B cell (primary cell): Measurements from ENCODE around the gene CGB8. TPM values are rescaled to one million over a fixed set of nuclear protein-coding genes. Genes with fewer than 3 reads are reported as not detected.
"Not testable (repeated sequence)": the region's sequence is repeated elsewhere in the genome, so short reads cannot be mapped to it uniquely, and the experiment has no call there.

Experiments used
- ATAC-seq: fragments of 200-7000 bp; cut with Tn5 transposase; one replicate; pipeline ENCODE4 v1.10.0; 2021; ENCODE audit warnings: low read depth, mild to moderate bottlenecking, moderate number of reproducible peaks, moderate library complexity
- CTCF ChIA-PET: fragments of 350-600 bp; sonication (Branson Sonifier 250); formaldehyde crosslinking; loops from one replicate; lab custom pipeline; 2021; ENCODE audit warnings: antibody characterized with exemption, inconsistent platforms; lab: Charles Lee
- POLR2A ChIA-PET: fragments of 350-600 bp; sonication (Branson Sonifier 250); formaldehyde crosslinking; loops from one replicate; lab custom pipeline; 2021; ENCODE audit warnings: antibody characterized with exemption; lab: Charles Lee
- DNase-seq: peaks from one replicate; pipeline ENCODE4 v3.0.0; 2013
- H2AFZ ChIP-seq: 2 replicates; pipeline ENCODE4 v1.6.1; 2012; ENCODE audit warnings: mild to moderate bottlenecking, low read depth, low read length; ENCODE audit not compliant: insufficient read depth, poor library complexity, severe bottlenecking
- H3K27ac ChIP-seq, 2 donors: 1 replicate in 1 of 2; 2 replicates in 1 of 2; pipeline ENCODE4 v1.5.1; 2012 to 2013; ENCODE audit warnings: low read length in 2 of 2, mild to moderate bottlenecking in 2 of 2, moderate library complexity in 1 of 2
- H3K27me3 ChIP-seq, 4 experiments: fragments of 200-600 bp in 1 of 4; sonication (generic) in 1 of 4; replicated peaks in 1 of 4; 1 replicate in 2 of 4; 2 replicates in 2 of 4; pipeline versions ENCODE4 v1.6.1 to v1.7.0; 2013 to 2016; ENCODE audit warnings: low read length in 3 of 4, mild to moderate bottlenecking in 2 of 4, mixed read lengths in 1 of 4, moderate library complexity in 1 of 4; ENCODE audit not compliant: insufficient read depth in 4 of 4, control insufficient read depth in 3 of 4; ENCODE audit errors: control extremely low read depth in 1 of 4
- H3K36me3 ChIP-seq, 2 experiments: replicated peaks in 1 of 2; 1 replicate in 1 of 2; 2 replicates in 1 of 2; pipeline versions ENCODE4 v1.6.1 to v1.7.1; 2013; ENCODE audit warnings: low read length in 1 of 2; ENCODE audit not compliant: insufficient read depth in 2 of 2, control insufficient read depth in 1 of 2; ENCODE audit errors: control extremely low read depth in 1 of 2, extremely low read depth in 1 of 2
- H3K4me1 ChIP-seq, 2 donors: fragments of 200-600 bp in 1 of 2; sonication (generic) in 1 of 2; 1 replicate in 1 of 2; 2 replicates in 1 of 2; pipeline versions ENCODE4 v1.5.1 to v1.6.1; 2013 to 2017; ENCODE audit warnings: low read length in 2 of 2; ENCODE audit not compliant: control insufficient read depth in 2 of 2, insufficient read depth in 2 of 2
- H3K4me2 ChIP-seq: replicated peaks from 2 replicates; pipeline ENCODE3; 2012; ENCODE audit warnings: mild to moderate bottlenecking, low read depth, low read length; ENCODE audit not compliant: poor library complexity, severe bottlenecking
- H3K4me3 ChIP-seq, 5 experiments: fragments of 200-600 bp in 1 of 5; sonication (generic) in 1 of 5; 1 replicate in 3 of 5; 2 replicates in 2 of 5; pipeline versions ENCODE4 v1.5.1 to v1.7.0; 2011 to 2016; ENCODE audit warnings: low read length in 4 of 5, mild to moderate bottlenecking in 4 of 5, low read depth in 2 of 5, control low read depth in 1 of 5, moderate library complexity in 1 of 5; ENCODE audit not compliant: insufficient read depth in 1 of 5; ENCODE audit errors: control extremely low read depth in 1 of 5, extremely low read depth in 1 of 5
- H3K79me2 ChIP-seq: fragments of 200-600 bp; sonication (generic); one replicate; pipeline ENCODE4 v1.6.0; 2016; ENCODE audit warnings: low read length; ENCODE audit not compliant: control insufficient read depth, insufficient read depth
- H3K9ac ChIP-seq: fragments of 200-600 bp; sonication (generic); 2 replicates; pipeline ENCODE4 v1.6.1; 2017; ENCODE audit warnings: mild to moderate bottlenecking, low read length, moderate library complexity
- H3K9me3 ChIP-seq, 3 donors: one replicate each; pipeline versions ENCODE4 v1.6.1 to v1.7.1; 2013; ENCODE audit warnings: low read length in 2 of 3; ENCODE audit not compliant: control insufficient read depth in 2 of 3, insufficient read depth in 1 of 3; ENCODE audit errors: control extremely low read depth in 1 of 3
- H4K20me1 ChIP-seq: 2 replicates; pipeline ENCODE4 v1.6.0; 2012; ENCODE audit warnings: mild to moderate bottlenecking, low read length; ENCODE audit not compliant: insufficient read depth, control insufficient read depth, poor library complexity, severe bottlenecking
- H3K27ac Mint-ChIP-seq: one replicate; pipeline ENCODE4 v1.8.0; 2021; ENCODE audit warnings: mixed read lengths
- H3K27me3 Mint-ChIP-seq: one replicate; pipeline ENCODE4 v1.8.0; 2021; ENCODE audit warnings: mixed read lengths
- H3K4me1 Mint-ChIP-seq: one replicate; pipeline ENCODE4 v1.8.0; 2021; ENCODE audit warnings: mixed read lengths
- H3K4me3 Mint-ChIP-seq: one replicate; pipeline ENCODE4 v1.8.0; 2021; ENCODE audit warnings: mixed read lengths
- H3K9me3 Mint-ChIP-seq: one replicate; pipeline ENCODE4 v1.8.0; 2022; ENCODE audit warnings: mixed read lengths; ENCODE audit not compliant: insufficient read depth
- EZH2 ChIP-seq: IDR thresholded peaks from 2 replicates; pipeline ENCODE4 v1.6.1; 2012; ENCODE audit warnings: borderline replicate concordance, low read depth, mild to moderate bottlenecking, moderate library complexity, low read length; ENCODE audit not compliant: insufficient read depth, poor library complexity, severe bottlenecking
- WGBS: methylation state at CpG from one replicate; pipeline ENCODE4 v1.1.5; 2013; ENCODE audit warnings: missing lambda C conversion rate; ENCODE audit not compliant: insufficient coverage; 5-methylcytosine and 5-hydroxymethylcytosine counted together
- intact Hi-C: fragments of 100-400 bp; cut with micrococcal nuclease; formaldehyde crosslinking; loops from one replicate; pipeline ENCODE4 v1.10.0; 2022
- polyA plus RNA-seq: library from polyadenylated mRNA; depleted of rRNA; stranded (reverse); fragments of >200 nt; gene quantifications from 2 replicates; pipeline ENCODE4 v1.2.3, GENCODE V29; 2012
- total RNA-seq, 2 donors: library from RNA; stranded (reverse); fragments of 120-200 nt in 1 of 2; gene quantifications; 1 replicate in 1 of 2; 2 replicates in 1 of 2; pipeline versions ENCODE4 v1.2.3 to v1.2.4, GENCODE V29; 2013 to 2022
- TF ChIP-seq, protein P1 (sequence below): fragments of 200-600 bp; IDR thresholded peaks from one replicate; pipeline ENCODE4 v1.8.0; 2022; ENCODE audit warnings: antibody characterized with exemption, mild to moderate bottlenecking

Gene CGB8
- total and polyA plus RNA-seq, 2 donors (not counting 1 experiment from before 2014, with no cell fraction given), result not detected

DNA sequence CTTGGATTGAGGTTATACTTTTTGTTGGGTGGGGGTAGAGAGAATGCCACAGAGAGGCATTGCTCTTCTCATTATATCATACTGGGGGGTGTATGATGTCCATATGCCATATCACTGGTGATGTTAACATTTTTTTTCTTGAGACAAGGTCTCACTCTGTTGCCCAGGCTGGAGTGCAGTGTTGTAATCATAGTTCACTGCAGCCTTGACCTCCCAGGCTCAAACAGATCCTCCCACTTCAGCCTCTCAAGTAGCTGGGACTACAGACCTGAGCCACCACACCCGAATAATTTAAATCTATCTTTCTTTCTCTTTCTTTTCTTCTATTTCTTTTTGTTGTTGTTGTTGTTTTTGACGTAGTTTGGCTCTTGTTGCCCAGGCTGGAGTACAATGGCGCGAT lies 31.5 kb upstream of the CGB8 start:
- DNase-seq, result no peak
- no peak overlapping the region for H3K4me2 ChIP-seq
- ChIA-PET CTCF (no interaction called here), POLR2A (no interaction called here)
- intact Hi-C loops, result loop anchor here (10.0 kb wide), 1 partner anchor 296 kb away; no protein-coding TSS in a partner anchor
- H3K9ac ChIP-seq, result no peak overlapping the region
- no peaks in the 10 kb centered on the region for H3K36me3 ChIP-seq
- Mint-ChIP-seq H3K9me3 (no peaks in the 10 kb centered on the region), H3K4me1 (peaks cover 10% of the 10 kb centered on the region), H3K4me3 (no peak overlapping the region), H3K27ac (no peak overlapping the region), H3K27me3 (peaks cover 11% of the 10 kb centered on the region)
- H3K27ac ChIP-seq, result no peak overlapping the region
- TF ChIP-seq, protein P1, sequence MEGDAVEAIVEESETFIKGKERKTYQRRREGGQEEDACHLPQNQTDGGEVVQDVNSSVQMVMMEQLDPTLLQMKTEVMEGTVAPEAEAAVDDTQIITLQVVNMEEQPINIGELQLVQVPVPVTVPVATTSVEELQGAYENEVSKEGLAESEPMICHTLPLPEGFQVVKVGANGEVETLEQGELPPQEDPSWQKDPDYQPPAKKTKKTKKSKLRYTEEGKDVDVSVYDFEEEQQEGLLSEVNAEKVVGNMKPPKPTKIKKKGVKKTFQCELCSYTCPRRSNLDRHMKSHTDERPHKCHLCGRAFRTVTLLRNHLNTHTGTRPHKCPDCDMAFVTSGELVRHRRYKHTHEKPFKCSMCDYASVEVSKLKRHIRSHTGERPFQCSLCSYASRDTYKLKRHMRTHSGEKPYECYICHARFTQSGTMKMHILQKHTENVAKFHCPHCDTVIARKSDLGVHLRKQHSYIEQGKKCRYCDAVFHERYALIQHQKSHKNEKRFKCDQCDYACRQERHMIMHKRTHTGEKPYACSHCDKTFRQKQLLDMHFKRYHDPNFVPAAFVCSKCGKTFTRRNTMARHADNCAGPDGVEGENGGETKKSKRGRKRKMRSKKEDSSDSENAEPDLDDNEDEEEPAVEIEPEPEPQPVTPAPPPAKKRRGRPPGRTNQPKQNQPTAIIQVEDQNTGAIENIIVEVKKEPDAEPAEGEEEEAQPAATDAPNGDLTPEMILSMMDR, result no peak
- no peak for TF ChIP-seq EZH2
- no CpG with 5 or more reads among the region's 4 CpGs for WGBS
- peaks cover 4 to 8% of the 10 kb centered on the region in 2 donors for H3K4me1 ChIP-seq
- H2AFZ ChIP-seq, result no peak overlapping the region
- peaks cover 0 to 4% (median 0%) of the 10 kb centered on the region in 3 donors for H3K9me3 ChIP-seq
- peaks cover under 1% of the 10 kb centered on the region for H3K79me2 ChIP-seq
- no peak overlapping the region for H3K4me3 ChIP-seq
- H4K20me1 ChIP-seq, result peaks cover 1% of the 10 kb centered on the region
- ATAC-seq, result no peak
- H3K27me3 ChIP-seq, result peaks cover 0 to 8% (median 0%) of the 10 kb centered on the region in 4 experiments

GRCh38 chr19:49074869-49075268 lies 26.0 kb upstream of the CGB8 start:
- peak; percentile 47 for DNase-seq
- peaks cover 0 to 17% (median 0%) of the 10 kb centered on the region in 3 donors for H3K9me3 ChIP-seq
- peaks cover 0 to 49% (median 18%) of the 10 kb centered on the region in 4 experiments for H3K27me3 ChIP-seq
- H3K27ac Mint-ChIP-seq, H4K20me1 ChIP-seq, H3K4me3 Mint-ChIP-seq, H3K9ac ChIP-seq, H3K36me3 ChIP-seq, ATAC-seq, H3K27ac ChIP-seq, H3K9me3 Mint-ChIP-seq, H2AFZ ChIP-seq, H3K4me3 ChIP-seq, POLR2A ChIA-PET, H3K4me2 ChIP-seq, H3K79me2 ChIP-seq: not testable (repeated sequence)
- peaks cover 41% of the 10 kb centered on the region for H3K27me3 Mint-ChIP-seq
- H3K4me1 Mint-ChIP-seq, result peaks cover 11% of the 10 kb centered on the region
- 6% methylated on average over 5 of the region's 9 CpGs for whole genome bisulfite sequencing
- intact Hi-C loops, result loop anchor here (2.0 kb wide), 1 partner anchor 124 kb away; no protein-coding TSS in a partner anchor
- TF ChIP-seq, protein P1, result peak; percentile 47
- peaks cover 7 to 16% of the 10 kb centered on the region in 2 donors for H3K4me1 ChIP-seq
- CTCF ChIA-PET, result interaction anchor here (1.0 to 2.3 kb wide), 6 partner anchors 55 to 761 kb away, joined by 3 to 11 read pairs (median 5); no protein-coding TSS in a partner anchor
